Measurements from ENCODE around the gene NR3C1. TPM values are rescaled to one million over a fixed set of nuclear protein-coding genes. Genes with fewer than 3 reads are reported as not detected.

The NR3C1 gene
- total and polyA plus RNA-seq, 4 donors: 16.0 to 105 (median 39.0) TPM

DNA sequence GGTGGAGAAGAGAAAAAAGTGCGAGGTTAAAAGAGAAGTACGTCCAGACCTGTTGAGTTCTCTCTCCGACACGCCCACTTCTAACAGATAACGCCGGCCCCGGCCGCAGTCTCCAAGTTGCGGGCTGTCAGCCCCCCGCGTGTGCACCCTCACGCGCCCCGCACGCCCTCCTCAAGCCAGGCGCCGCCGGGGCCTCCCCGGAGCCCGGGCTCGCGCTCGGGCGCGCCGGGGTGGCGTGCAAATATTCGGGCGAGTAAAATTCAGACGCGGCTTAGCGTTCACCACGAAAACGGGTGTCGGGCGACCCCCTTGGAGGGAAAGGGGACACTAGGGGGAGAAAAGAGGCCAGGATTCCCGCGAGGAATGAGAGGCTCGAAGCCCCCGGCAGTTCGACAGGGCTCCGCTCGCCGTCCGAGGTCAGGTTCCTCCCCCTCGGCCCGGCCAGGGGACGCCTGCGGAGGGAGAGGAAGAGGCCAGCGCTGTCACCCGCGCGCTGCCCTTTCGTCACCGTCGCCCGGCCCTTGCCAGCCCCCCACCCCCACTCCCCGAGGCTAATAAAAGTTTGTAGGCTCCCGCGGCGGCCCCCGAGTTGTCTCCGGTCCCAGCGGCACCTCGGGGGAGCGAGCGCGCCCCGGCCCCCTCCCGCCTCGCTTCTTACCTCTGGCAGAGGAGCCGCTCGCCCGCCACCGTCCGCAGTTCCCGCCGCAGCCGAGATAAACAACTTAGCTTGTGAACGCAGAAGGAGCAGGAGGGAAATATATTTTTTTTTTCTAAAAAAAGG is 743 bp downstream of the NR3C1 start:
- Histone ChIP-seq H3K9me3 (ENCODE audit: control insufficient read depth, low read length) (no peaks in the 10 kb centered on the region), H3K4me1 (ENCODE audit: control insufficient read depth in 1 of 2, insufficient read depth in 2 of 2, low read length in 2 of 2) (peaks cover 10 to 11% of the 10 kb centered on the region in 2 donors), H3K4me3 (ENCODE audit: low read length in 2 of 2) (peak overlapping the region; percentile 23 to 77), H3K27me3 (ENCODE audit: control insufficient read depth in 1 of 2, insufficient read depth in 2 of 2, low read length in 1 of 2) (no peaks in the 10 kb centered on the region), H3K36me3 (ENCODE audit: control insufficient read depth in 1 of 2, insufficient read depth in 2 of 2, low read length in 1 of 2) (no peaks in the 10 kb centered on the region), H3K27ac (ENCODE audit: low read depth in 1 of 2, low read length in 2 of 2) (peak overlapping the region; percentile 68 to 90)
- intact Hi-C loops (cut with DNase I): loop anchor here (2.0 to 10.0 kb wide), 9 partner anchors 70 to 476 kb away; no protein-coding TSS in a partner anchor
- WGBS, 2 donors: 0 to 1% methylated on average over 71 to 79 of the region's 80 CpGs
- peak; percentile 46 for ATAC-seq (ENCODE audit: low FRiP score)
- peak; percentile 81 to 87 for DNase-seq

DNA sequence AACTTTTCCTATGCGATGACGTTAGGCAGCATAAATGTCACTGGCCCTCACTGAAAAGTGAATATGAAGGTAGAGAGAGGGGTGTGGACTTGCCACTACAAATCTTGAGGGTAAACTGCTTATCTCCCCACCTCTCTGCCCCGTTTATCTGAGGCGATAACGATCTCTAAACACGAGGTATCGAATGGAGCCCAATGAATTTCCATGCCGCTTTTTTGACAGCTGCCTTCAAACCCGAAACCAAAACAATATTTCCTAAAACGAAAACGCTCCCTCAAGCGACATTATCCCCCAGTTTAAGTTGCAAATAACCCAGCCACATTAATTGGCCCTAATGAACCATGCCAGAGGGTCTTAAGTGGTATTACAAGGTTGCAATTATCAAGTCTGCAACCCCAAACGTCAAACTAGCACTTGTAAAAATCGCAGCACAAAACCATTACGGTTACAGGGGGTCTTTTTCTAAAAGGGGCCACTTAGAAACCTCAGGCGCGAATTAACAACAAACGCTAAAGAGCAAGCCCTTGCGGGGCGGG is 1.4 kb downstream of the NR3C1 start:
- intact Hi-C loops (cut with DNase I): loop anchor here (2.0 to 10.0 kb wide), 9 partner anchors 70 to 475 kb away; no protein-coding TSS in a partner anchor
- WGBS, 2 donors: 3 to 4% methylated on average over 20 of the region's 20 CpGs
- H3K27ac ChIP-seq (ENCODE audit: low read depth in 1 of 2, low read length in 2 of 2): no peak overlapping the region
- no peaks in the 10 kb centered on the region for H3K36me3 ChIP-seq (ENCODE audit: control insufficient read depth in 1 of 2, insufficient read depth in 2 of 2, low read length in 1 of 2)
- H3K4me3 ChIP-seq (ENCODE audit: low read length in 2 of 2): peak overlapping the region; percentile 23 to 77
- H3K9me3 ChIP-seq (ENCODE audit: control insufficient read depth, low read length): no peaks in the 10 kb centered on the region
- H3K27me3 ChIP-seq (ENCODE audit: control insufficient read depth in 1 of 2, insufficient read depth in 2 of 2, low read length in 1 of 2): no peaks in the 10 kb centered on the region
- ATAC-seq (ENCODE audit: low FRiP score): no peak
- DNase-seq: no peak
- peaks cover 10 to 11% of the 10 kb centered on the region in 2 donors for H3K4me1 ChIP-seq (ENCODE audit: control insufficient read depth in 1 of 2, insufficient read depth in 2 of 2, low read length in 2 of 2)

DNA sequence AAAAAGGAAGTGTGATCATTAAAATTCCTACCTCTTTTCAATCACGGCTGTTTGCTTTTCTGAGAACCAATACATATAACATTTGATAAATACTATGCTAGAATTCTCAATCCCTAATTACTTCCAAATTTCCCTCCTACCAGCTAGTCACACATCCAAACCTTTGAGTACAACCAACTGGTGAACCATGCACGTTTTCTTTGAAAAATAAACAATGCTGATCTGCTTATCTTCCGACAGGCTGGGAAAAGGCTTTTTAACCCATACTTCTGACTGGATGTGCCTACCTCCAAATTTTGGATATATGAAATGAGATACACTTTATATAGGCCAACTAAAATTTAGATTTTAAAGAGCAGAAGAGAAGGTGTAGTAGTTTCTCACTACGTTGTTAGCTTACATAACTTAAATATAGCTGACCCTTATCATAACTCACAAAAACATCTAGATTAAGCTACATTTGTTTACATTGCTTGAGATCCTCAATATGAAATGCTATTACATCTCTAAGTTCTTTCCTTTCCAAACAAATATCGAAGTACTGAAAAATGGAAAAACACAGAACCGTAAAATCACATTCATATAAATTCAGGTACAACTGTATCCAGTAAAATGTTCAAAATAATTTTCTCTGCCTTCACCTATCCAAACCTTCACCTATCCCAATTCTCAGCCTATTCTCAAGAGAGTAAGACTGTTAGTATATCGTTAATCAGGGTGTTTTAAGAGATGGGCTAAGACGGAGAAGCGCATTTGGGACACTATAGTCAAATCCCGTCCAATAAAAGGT is 2.1 kb downstream of the NR3C1 start:
- WGBS, 2 donors: 37 to 42% methylated on average over 10 of the region's 10 CpGs
- intact Hi-C loops (cut with DNase I): loop anchor here (2.0 to 10.0 kb wide), 9 partner anchors 69 to 475 kb away; no protein-coding TSS in a partner anchor
- H3K4me1 ChIP-seq (ENCODE audit: control insufficient read depth in 1 of 2, insufficient read depth in 2 of 2, low read length in 2 of 2): peaks cover 10 to 11% of the 10 kb centered on the region in 2 donors
- H3K36me3 ChIP-seq (ENCODE audit: control insufficient read depth in 1 of 2, insufficient read depth in 2 of 2, low read length in 1 of 2): no peaks in the 10 kb centered on the region
- ATAC-seq (ENCODE audit: low FRiP score) (no peak), DNase-seq (no peak)
- H3K27me3 ChIP-seq (ENCODE audit: control insufficient read depth in 1 of 2, insufficient read depth in 2 of 2, low read length in 1 of 2): no peaks in the 10 kb centered on the region
- H3K9me3 ChIP-seq (ENCODE audit: control insufficient read depth, low read length): no peaks in the 10 kb centered on the region
- H3K27ac ChIP-seq (ENCODE audit: low read depth in 1 of 2, low read length in 2 of 2): no peak overlapping the region
- peak overlapping the region; percentile 23 to 77 for H3K4me3 ChIP-seq (ENCODE audit: low read length in 2 of 2)

DNA sequence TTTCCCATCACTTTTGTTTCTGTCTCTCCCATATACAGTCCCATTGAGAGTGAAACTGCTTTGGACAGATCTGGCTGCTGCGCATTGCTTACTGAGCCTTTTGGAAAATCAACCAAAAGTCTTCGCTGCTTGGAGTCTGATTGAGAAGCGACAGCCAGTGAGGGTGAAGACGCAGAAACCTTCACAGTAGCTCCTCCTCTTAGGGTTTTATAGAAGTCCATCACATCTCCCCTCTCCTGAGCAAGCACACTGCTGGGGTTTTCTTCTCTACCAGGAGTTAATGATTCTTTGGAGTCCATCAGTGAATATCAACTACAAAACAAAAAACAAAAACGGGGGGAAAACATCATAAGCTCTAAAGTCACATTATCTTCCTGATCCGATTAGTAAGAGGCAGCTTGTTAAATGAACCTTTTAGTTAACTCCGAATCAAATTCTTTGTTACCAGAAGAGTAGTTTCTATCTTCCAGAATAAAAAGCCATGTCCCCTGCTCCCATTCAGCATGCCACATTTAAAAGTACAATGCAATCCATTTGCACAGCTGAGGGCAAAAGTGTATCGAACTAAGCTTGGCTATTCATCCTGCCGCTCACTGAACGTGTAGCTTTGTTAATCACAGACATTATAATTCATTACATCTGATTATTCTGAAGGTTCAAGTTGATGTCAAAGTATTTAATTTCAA is 2.8 kb downstream of the NR3C1 start:
- no peak for ATAC-seq (ENCODE audit: low FRiP score)
- Histone ChIP-seq H3K36me3 (ENCODE audit: control insufficient read depth in 1 of 2, insufficient read depth in 2 of 2, low read length in 1 of 2) (no peaks in the 10 kb centered on the region), H3K27ac (ENCODE audit: low read depth in 1 of 2, low read length in 2 of 2) (no peak overlapping the region), H3K4me3 (ENCODE audit: low read length in 2 of 2) (peak overlapping the region; percentile 36 to 56), H3K27me3 (ENCODE audit: control insufficient read depth in 1 of 2, insufficient read depth in 2 of 2, low read length in 1 of 2) (no peaks in the 10 kb centered on the region), H3K4me1 (ENCODE audit: control insufficient read depth in 1 of 2, insufficient read depth in 2 of 2, low read length in 2 of 2) (peaks cover 10 to 11% of the 10 kb centered on the region in 2 donors), H3K9me3 (ENCODE audit: control insufficient read depth, low read length) (no peaks in the 10 kb centered on the region)
- no peak for DNase-seq
- 61 to 68% methylated on average over 10 of the region's 10 CpGs for WGBS, 2 donors
- intact Hi-C loops (cut with DNase I): loop anchor here (5.0 to 10.0 kb wide), 8 partner anchors 68 to 427 kb away; no protein-coding TSS in a partner anchor

DNA sequence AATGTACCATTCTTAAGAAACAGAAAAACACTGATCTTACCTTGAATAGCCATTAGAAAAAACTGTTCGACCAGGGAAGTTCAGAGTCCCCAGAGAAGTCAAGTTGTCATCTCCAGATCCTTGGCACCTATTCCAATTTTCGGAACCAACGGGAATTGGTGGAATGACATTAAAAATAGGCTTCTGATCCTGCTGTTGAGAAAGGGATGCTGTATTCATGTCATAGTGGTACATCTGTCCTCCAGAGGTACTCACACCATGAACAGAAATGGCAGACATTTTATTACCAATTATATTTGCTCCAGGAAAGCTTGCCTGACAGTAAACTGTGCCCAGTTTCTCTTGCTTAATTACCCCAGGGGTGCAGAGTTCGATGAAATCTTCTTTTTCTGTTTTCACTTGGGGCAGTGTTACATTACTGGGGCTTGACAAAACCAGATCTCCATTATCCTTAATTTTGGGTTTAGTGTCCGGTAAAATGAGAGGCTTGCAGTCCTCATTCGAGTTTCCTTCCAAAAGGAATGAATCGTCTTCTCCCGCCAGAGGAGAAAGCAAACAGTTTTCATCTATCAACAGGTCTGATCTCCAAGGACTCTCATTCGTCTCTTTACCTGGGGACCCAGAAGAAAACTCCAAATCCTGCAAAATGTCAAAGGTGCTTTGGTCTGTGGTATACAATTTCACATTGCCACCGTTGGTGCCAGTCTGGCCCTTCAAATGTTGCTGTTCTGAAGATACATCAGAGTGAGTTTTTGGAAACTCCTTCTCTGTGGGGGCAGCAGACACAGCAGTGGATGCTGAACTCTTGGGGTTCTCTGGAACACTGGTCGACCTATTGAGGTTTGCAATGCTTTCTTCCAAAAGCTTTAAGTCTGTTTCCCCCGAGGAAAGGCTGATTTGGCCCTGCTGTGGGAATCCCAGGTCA is 3.6 kb downstream of the NR3C1 start:
- H3K4me3 ChIP-seq (ENCODE audit: low read length in 2 of 2): peak overlapping the region; percentile 36 to 56
- WGBS, 2 donors: 43 to 49% methylated on average over 12 of the region's 12 CpGs
- peaks cover 10 to 11% of the 10 kb centered on the region in 2 donors for H3K4me1 ChIP-seq (ENCODE audit: control insufficient read depth in 1 of 2, insufficient read depth in 2 of 2, low read length in 2 of 2)
- ATAC-seq (ENCODE audit: low FRiP score) (no peak), DNase-seq (no peak)
- no peaks in the 10 kb centered on the region for H3K9me3 ChIP-seq (ENCODE audit: control insufficient read depth, low read length)
- no peaks in the 10 kb centered on the region for H3K27me3 ChIP-seq (ENCODE audit: control insufficient read depth in 1 of 2, insufficient read depth in 2 of 2, low read length in 1 of 2)
- no peaks in the 10 kb centered on the region for H3K36me3 ChIP-seq (ENCODE audit: control insufficient read depth in 1 of 2, insufficient read depth in 2 of 2, low read length in 1 of 2)
- no peak overlapping the region for H3K27ac ChIP-seq (ENCODE audit: low read depth in 1 of 2, low read length in 2 of 2)
- intact Hi-C loops (cut with DNase I): loop anchor here (5.0 to 10.0 kb wide), 8 partner anchors 68 to 427 kb away; no protein-coding TSS in a partner anchor

DNA sequence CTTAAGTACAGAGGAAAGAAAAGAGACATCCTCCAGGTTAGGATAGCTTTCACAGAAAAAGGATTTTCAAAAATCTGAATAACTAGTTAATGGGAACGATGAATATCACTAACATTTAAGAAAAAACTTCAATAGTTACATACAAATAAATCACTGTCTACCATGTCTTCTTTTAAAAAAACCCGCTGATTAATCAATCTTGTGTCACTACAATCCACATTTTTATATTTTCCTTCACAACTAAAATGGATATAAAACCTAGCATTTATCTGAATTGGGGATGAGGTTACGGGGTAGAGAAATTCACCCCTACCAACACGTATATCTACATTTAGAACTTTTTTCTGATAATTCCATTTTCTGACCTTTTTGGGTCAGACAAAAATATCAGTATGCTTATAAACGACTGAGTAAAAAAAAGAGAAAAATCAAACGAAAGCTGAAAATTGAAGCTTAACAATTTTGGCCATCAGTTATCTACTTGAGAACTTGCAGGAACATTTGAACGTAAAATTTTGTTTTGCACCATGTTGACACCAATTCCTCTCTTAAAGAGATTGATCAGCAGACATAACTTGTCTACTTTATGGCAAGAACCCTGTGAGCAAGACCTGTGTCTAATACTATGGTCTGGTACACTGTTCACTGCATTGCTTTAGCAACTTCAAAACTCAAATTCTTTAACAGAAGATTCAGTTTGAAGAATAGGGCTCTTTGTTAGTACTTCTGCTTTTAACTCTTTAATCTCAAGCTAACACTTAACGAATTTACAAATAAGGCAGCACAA is 4.8 kb downstream of the NR3C1 start:
- Histone ChIP-seq H3K36me3 (ENCODE audit: control insufficient read depth in 1 of 2, insufficient read depth in 2 of 2, low read length in 1 of 2) (no peaks in the 10 kb centered on the region), H3K27me3 (ENCODE audit: control insufficient read depth in 1 of 2, insufficient read depth in 2 of 2, low read length in 1 of 2) (no peaks in the 10 kb centered on the region), H3K9me3 (ENCODE audit: control insufficient read depth, low read length) (no peaks in the 10 kb centered on the region), H3K4me3 (ENCODE audit: low read length in 2 of 2) (peak overlapping the region; percentile 36 to 69), H3K4me1 (ENCODE audit: control insufficient read depth in 1 of 2, insufficient read depth in 2 of 2, low read length in 2 of 2) (peaks cover 10 to 11% of the 10 kb centered on the region in 2 donors), H3K27ac (ENCODE audit: low read depth in 1 of 2, low read length in 2 of 2) (no peak overlapping the region)
- DNase-seq (no peak), ATAC-seq (ENCODE audit: low FRiP score) (no peak)
- WGBS, 2 donors: 43 to 49% methylated on average over 8 of the region's 8 CpGs
- intact Hi-C loops (cut with DNase I): no loop called here

DNA sequence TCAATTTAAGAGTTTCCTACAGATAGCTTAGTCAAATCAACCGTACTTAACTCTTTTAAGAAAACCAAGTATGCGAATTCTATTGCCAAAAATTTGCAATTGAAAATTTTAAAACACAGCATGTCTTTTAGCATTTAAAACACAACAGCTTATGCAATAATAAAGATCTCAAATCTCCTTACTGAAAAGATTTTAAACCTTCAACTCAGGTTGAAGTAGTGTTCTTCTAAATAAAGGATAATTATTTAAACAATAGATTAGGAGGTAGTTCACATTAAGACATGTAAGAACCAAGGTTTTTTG is 5.5 kb downstream of the NR3C1 start:
- Histone ChIP-seq H3K27ac (ENCODE audit: low read depth in 1 of 2, low read length in 2 of 2) (no peak overlapping the region), H3K9me3 (ENCODE audit: control insufficient read depth, low read length) (no peaks in the 10 kb centered on the region), H3K27me3 (ENCODE audit: control insufficient read depth in 1 of 2, insufficient read depth in 2 of 2, low read length in 1 of 2) (no peaks in the 10 kb centered on the region), H3K4me3 (ENCODE audit: low read length in 2 of 2) (no peak overlapping the region), H3K4me1 (ENCODE audit: control insufficient read depth in 1 of 2, insufficient read depth in 2 of 2, low read length in 2 of 2) (peaks cover 10 to 11% of the 10 kb centered on the region in 2 donors), H3K36me3 (ENCODE audit: control insufficient read depth in 1 of 2, insufficient read depth in 2 of 2, low read length in 1 of 2) (no peaks in the 10 kb centered on the region)
- intact Hi-C loops (cut with DNase I): no loop called here
- DNase-seq (no peak), ATAC-seq (ENCODE audit: low FRiP score) (no peak)
- WGBS, 2 donors: 46 to 70% methylated on average over 2 of the region's 2 CpGs

All from aorta (tissue), 5 donors.